ENCODE results near the gene RAD54L.

GRCh38 chr1:46278807-46279206, 31.2 kb downstream of the RAD54L start:
- TF ChIP-seq CTCF (IDR thresholded peaks at IDR 0.05) (no peak), POLR2A (IDR thresholded peaks at IDR 0.05) (no peak)
